Ascending aorta (tissue), 2 donors: ENCODE data around the gene FLNA. TPM values are rescaled to one million over a fixed set of nuclear protein-coding genes. Genes with fewer than 3 reads are reported as not detected.

Experiments used
- DNase-seq, 2 donors: peaks; one replicate each; pipeline ENCODE4 v3.0.0-alpha.2; 2019; ENCODE audit warnings: low spot score in 2 of 2
- H3K27ac ChIP-seq, 2 donors: fragments of 200-600 bp; sonication (generic); one replicate each; pipeline ENCODE4 v1.5.1; 2016 to 2017; ENCODE audit warnings: mild to moderate bottlenecking in 1 of 2
- H3K27me3 ChIP-seq: fragments of 200-600 bp; sonication (generic); one replicate; pipeline ENCODE4 v1.5.1; 2017
- H3K36me3 ChIP-seq, 2 donors: fragments of 200-600 bp; sonication (generic); one replicate each; pipeline ENCODE4 v1.5.1; 2016
- H3K4me1 ChIP-seq, 2 donors: fragments of 200-600 bp; sonication (generic); one replicate each; pipeline ENCODE4 v1.5.1; 2016 to 2017; ENCODE audit warnings: mild to moderate bottlenecking in 1 of 2
- H3K4me3 ChIP-seq, 2 donors: fragments of 200-600 bp; sonication (generic); one replicate each; pipeline ENCODE4 v1.5.1; 2016 to 2017; ENCODE audit warnings: mild to moderate bottlenecking in 1 of 2
- H3K9me3 ChIP-seq, 2 donors: fragments of 200-600 bp; sonication (generic); one replicate each; pipeline ENCODE4 v1.5.1; 2016
- intact Hi-C: fragments of 100-400 bp; cut with DNase I; formaldehyde crosslinking; loops from one replicate; pipeline ENCODE4 v1.15.1; 2023
- total RNA-seq: library from RNA; depleted of rRNA; stranded (reverse); fragments of >200 nt; gene quantifications from one replicate; pipeline ENCODE4 v1.1.0, GENCODE V29; 2016
- TF ChIP-seq, protein P1 (sequence below), 3 experiments: fragments of 200-600 bp in 2 of 3; fragments of 450-650 bp in 1 of 3; sonication (generic) in 2 of 3; IDR thresholded peaks; one replicate each; pipeline ENCODE4 v1.5.1; 2016 to 2019; ENCODE audit warnings: antibody characterized with exemption in 3 of 3, mild to moderate bottlenecking in 1 of 3, moderate library complexity in 1 of 3

FLNA gene
- total RNA-seq, 1 donor from 2014 or later = 6,152 TPM

DNA sequence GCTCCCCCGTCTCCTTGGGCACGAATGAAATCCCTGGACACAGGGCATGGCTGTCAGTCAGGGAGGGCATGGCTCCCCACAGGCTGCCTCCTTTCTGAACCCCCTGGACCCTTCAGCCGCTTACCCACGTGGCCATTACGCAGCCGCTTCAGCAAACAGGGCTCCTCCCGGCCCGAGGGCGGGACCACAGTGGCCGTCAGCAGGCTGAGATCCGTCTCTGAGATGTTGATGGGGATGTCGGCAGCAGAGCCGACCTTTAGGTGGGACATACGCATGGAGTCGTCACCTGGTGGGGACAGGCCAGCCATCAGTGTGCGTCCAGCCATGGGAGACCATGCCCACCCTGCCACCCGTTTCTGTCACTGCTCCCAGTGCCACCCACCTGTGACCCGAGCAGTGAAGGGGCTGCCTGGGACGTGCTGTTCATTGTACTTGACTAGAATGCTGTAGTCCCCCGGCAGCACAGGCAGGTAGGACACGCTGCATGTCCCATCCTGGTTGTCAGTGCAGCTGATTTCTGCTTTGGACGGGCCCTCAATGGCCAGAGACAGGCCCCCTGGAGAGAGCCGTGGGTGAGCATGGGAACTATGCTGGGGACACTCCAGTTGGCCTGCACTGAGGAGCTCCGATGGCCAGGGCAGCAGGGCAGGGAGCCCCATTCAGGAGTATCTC, 21.1 kb downstream of the FLNA start:
- Histone ChIP-seq H3K36me3 (peaks cover 90 to 100% of the 10 kb centered on the region in 2 donors), H3K9me3 (no peaks in the 10 kb centered on the region), H3K27me3 (no peaks in the 10 kb centered on the region), H3K27ac (no peak overlapping the region), H3K4me3 (no peak overlapping the region), H3K4me1 (peaks cover 0 to 2% of the 10 kb centered on the region in 2 donors)
- intact Hi-C loops = no loop called here
- TF ChIP-seq, protein P1, sequence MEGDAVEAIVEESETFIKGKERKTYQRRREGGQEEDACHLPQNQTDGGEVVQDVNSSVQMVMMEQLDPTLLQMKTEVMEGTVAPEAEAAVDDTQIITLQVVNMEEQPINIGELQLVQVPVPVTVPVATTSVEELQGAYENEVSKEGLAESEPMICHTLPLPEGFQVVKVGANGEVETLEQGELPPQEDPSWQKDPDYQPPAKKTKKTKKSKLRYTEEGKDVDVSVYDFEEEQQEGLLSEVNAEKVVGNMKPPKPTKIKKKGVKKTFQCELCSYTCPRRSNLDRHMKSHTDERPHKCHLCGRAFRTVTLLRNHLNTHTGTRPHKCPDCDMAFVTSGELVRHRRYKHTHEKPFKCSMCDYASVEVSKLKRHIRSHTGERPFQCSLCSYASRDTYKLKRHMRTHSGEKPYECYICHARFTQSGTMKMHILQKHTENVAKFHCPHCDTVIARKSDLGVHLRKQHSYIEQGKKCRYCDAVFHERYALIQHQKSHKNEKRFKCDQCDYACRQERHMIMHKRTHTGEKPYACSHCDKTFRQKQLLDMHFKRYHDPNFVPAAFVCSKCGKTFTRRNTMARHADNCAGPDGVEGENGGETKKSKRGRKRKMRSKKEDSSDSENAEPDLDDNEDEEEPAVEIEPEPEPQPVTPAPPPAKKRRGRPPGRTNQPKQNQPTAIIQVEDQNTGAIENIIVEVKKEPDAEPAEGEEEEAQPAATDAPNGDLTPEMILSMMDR (IDR thresholded peaks at IDR 0.05) = no peak
- DNase-seq = no peak

- no peak overlapping the region for H3K4me3 ChIP-seq
- H3K9me3 ChIP-seq = no peaks in the 10 kb centered on the region
- H3K27ac ChIP-seq = no peak overlapping the region
- peaks cover 82 to 94% of the 10 kb centered on the region in 2 donors for H3K36me3 ChIP-seq
- no peaks in the 10 kb centered on the region for H3K27me3 ChIP-seq
- intact Hi-C loops = no loop called here
- TF ChIP-seq, protein P1 (IDR thresholded peaks at IDR 0.05) = no peak
- DNase-seq = no peak
- H3K4me1 ChIP-seq = no peaks in the 10 kb centered on the region
Observed at GRCh38 chrX:154352466-154352865, 22.0 kb downstream of the FLNA start.

DNA sequence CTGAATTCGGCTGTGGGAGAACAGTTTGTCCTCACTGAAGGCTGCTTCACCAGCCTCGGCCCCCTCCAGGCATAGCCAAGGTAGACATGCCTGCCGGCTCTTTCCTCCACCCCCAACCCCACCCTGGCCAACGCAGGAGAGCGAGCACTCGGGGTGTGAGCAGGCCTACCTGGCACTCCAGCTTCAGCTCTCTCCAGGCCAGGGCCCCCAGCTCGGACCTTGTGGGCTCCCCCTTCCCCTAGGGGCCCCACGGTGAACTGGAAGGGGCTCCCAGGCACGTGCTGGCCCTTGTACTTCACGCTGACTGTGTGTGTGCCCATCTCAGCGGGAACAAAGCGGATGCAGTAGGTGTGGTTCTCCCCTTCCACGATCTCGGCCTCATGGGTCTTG, 22.4 kb downstream of the FLNA start:
- TF ChIP-seq, protein P1 (IDR thresholded peaks at IDR 0.05) = no peak
- intact Hi-C loops = no loop called here
- no peak overlapping the region for H3K27ac ChIP-seq

GRCh38 chrX:154351183-154352011, 23.0 kb downstream of the FLNA start:
- H3K4me3 ChIP-seq = no peak overlapping the region
- H3K9me3 ChIP-seq = no peaks in the 10 kb centered on the region
- H3K36me3 ChIP-seq = peaks cover 73 to 83% of the 10 kb centered on the region in 2 donors
- no peak for DNase-seq
- intact Hi-C loops = no loop called here
- H3K4me1 ChIP-seq = no peaks in the 10 kb centered on the region
- no peaks in the 10 kb centered on the region for H3K27me3 ChIP-seq
- TF ChIP-seq, protein P1 (IDR thresholded peaks at IDR 0.05) = no peak
- H3K27ac ChIP-seq = peak overlapping the region in 1 of 2 donors; percentile 5

More for the DNA sequence above, 22.4 kb downstream of the FLNA start:
- H3K4me3 ChIP-seq = no peak overlapping the region
- DNase-seq = no peak
- H3K36me3 ChIP-seq = peaks cover 78 to 89% of the 10 kb centered on the region in 2 donors
- no peaks in the 10 kb centered on the region for H3K4me1 ChIP-seq
- H3K9me3 ChIP-seq = no peaks in the 10 kb centered on the region
- H3K27me3 ChIP-seq = no peaks in the 10 kb centered on the region

- Histone ChIP-seq H3K4me1 (no peaks in the 10 kb centered on the region), H3K36me3 (peaks cover 69 to 75% of the 10 kb centered on the region in 2 donors), H3K4me3 (no peak overlapping the region), H3K9me3 (no peaks in the 10 kb centered on the region), H3K27ac (peak overlapping the region in 1 of 2 donors; percentile 5), H3K27me3 (no peaks in the 10 kb centered on the region)
- TF ChIP-seq, protein P1 (IDR thresholded peaks at IDR 0.05) = no peak
- DNase-seq = no peak
- intact Hi-C loops = no loop called here
Observed at GRCh38 chrX:154350429-154351182, 23.8 kb downstream of the FLNA start.
